ENCODE data around the gene LPO. TPM values are rescaled to one million over a fixed set of nuclear protein-coding genes. Genes with fewer than 3 reads are reported as not detected.

LPO gene
- total RNA-seq, 6 donors from 2014 or later = not detected

GRCh38 chr17:58301504-58302150, 63.2 kb downstream of the LPO start:
- TF ChIP-seq POLR2A (IDR thresholded peaks at IDR 0.05) (no peak), EP300 (IDR thresholded peaks at IDR 0.05) (no peak), CTCF (IDR thresholded peaks at IDR 0.05) (no peak), POLR2AphosphoS5 (IDR thresholded peaks at IDR 0.05) (no peak)
- Histone ChIP-seq H3K27me3 (no peaks in the 10 kb centered on the region), H3K4me1 (no peaks in the 10 kb centered on the region), H3K27ac (no peak overlapping the region), H3K4me3 (no peak overlapping the region), H3K36me3 (no peaks in the 10 kb centered on the region), H3K9me3 (no peaks in the 10 kb centered on the region)
- WGBS, 2 donors = 74 to 77% methylated on average over 13 to 16 of the region's 16 CpGs
- DNase-seq = peak in 1 of 2 donors; percentile 56
- no peak for ATAC-seq (ENCODE audit: low FRiP score in 2 of 2)

GRCh38 chr17:58302171-58302918, 64.0 kb downstream of the LPO start:
- WGBS, 2 donors = 81 to 90% methylated on average over 5 to 9 of the region's 9 CpGs
- H3K36me3 ChIP-seq = no peaks in the 10 kb centered on the region
- TF ChIP-seq EP300 (IDR thresholded peaks at IDR 0.05) = no peak
- TF ChIP-seq POLR2AphosphoS5 (IDR thresholded peaks at IDR 0.05) = no peak
- no peak for TF ChIP-seq CTCF (IDR thresholded peaks at IDR 0.05)
- no peak for TF ChIP-seq POLR2A (IDR thresholded peaks at IDR 0.05)

GRCh38 chr17:58302919-58303585, 64.7 kb downstream of the LPO start:
- no peaks in the 10 kb centered on the region for H3K27me3 ChIP-seq
- no peak overlapping the region for H3K4me3 ChIP-seq
- H3K27ac ChIP-seq = no peak overlapping the region
- DNase-seq = no peak
- no peaks in the 10 kb centered on the region for H3K36me3 ChIP-seq
- ATAC-seq (ENCODE audit: low FRiP score in 2 of 2) = no peak
- TF ChIP-seq POLR2AphosphoS5 (IDR thresholded peaks at IDR 0.05) (no peak), CTCF (IDR thresholded peaks at IDR 0.05) (no peak), POLR2A (IDR thresholded peaks at IDR 0.05) (no peak), EP300 (IDR thresholded peaks at IDR 0.05) (no peak)
- WGBS, 2 donors = 90 to 98% methylated on average over 4 to 9 of the region's 9 CpGs
- H3K4me1 ChIP-seq = no peaks in the 10 kb centered on the region
- no peaks in the 10 kb centered on the region for H3K9me3 ChIP-seq

More at GRCh38 chr17:58302171-58302918, 64.0 kb downstream of the LPO start:
- Histone ChIP-seq H3K4me3 (no peak overlapping the region), H3K27ac (no peak overlapping the region), H3K9me3 (no peaks in the 10 kb centered on the region), H3K27me3 (no peaks in the 10 kb centered on the region), H3K4me1 (no peaks in the 10 kb centered on the region)
- ATAC-seq (ENCODE audit: low FRiP score in 2 of 2) (no peak), DNase-seq (no peak)

- no peak for TF ChIP-seq POLR2A (IDR thresholded peaks at IDR 0.05)
- TF ChIP-seq EP300 (IDR thresholded peaks at IDR 0.05) = no peak
- no peak for TF ChIP-seq POLR2AphosphoS5 (IDR thresholded peaks at IDR 0.05)
- TF ChIP-seq CTCF (IDR thresholded peaks at IDR 0.05) = peak; percentile 59 to 79 (median 70)
- WGBS, 2 donors = 44 to 64% methylated on average over 3 to 10 of the region's 10 CpGs
- ATAC-seq (ENCODE audit: low FRiP score in 2 of 2) (peak; percentile 52 to 72), DNase-seq (peak; percentile 61 to 91)
- Histone ChIP-seq H3K27ac (no peak overlapping the region), H3K4me3 (no peak overlapping the region), H3K4me1 (no peaks in the 10 kb centered on the region), H3K36me3 (no peaks in the 10 kb centered on the region), H3K9me3 (no peaks in the 10 kb centered on the region), H3K27me3 (no peaks in the 10 kb centered on the region)
Observed at GRCh38 chr17:58303971-58304749, 65.8 kb downstream of the LPO start.
